Panc1 (cell line): ENCODE results near the gene DHCR7. TPM values are rescaled to one million over a fixed set of nuclear protein-coding genes. Genes with fewer than 3 reads are reported as not detected.

Source experiments
- ATAC-seq: fragments of 200-7000 bp; cut with Tn5 transposase; 2 replicates; pipeline ENCODE4 v1.9.1; 2020; ENCODE audit warnings: mild to moderate bottlenecking, moderate library complexity
- BruUV-seq: library from RNA; stranded (reverse); fragments of 400-500 nt; replicated peaks from 2 replicates; lab custom pipeline; 2021; lab: Mats Ljungman, UMichigan
- CTCF ChIA-PET: fragments of 300-600 bp; sonication (Branson Sonifier 250); formaldehyde crosslinking; loops from one replicate; lab custom pipeline; 2022; ENCODE audit warnings: antibody characterized with exemption; lab: Charles Lee
- POLR2A ChIA-PET: fragments of 300-600 bp; sonication (Branson Sonifier 250); formaldehyde crosslinking; loops from one replicate; lab custom pipeline; 2022; ENCODE audit warnings: antibody characterized with exemption; lab: Charles Lee
- DNase-seq: peaks from one replicate; pipeline ENCODE4 v3.0.0-alpha.2; 2010; ENCODE audit warnings: low read depth, low spot score
- H3K27ac ChIP-seq: 2 replicates; pipeline ENCODE4 v1.5.1; 2011; ENCODE audit warnings: mild to moderate bottlenecking, low read length, inconsistent platforms
- H3K27me3 ChIP-seq: fragments of 200-500 bp; sonication (Bioruptor generic); 2 replicates; pipeline ENCODE4 v1.6.0; 2014; ENCODE audit warnings: low read length, inconsistent platforms; ENCODE audit not compliant: control insufficient read depth, insufficient read depth
- H3K36me3 ChIP-seq: fragments of 200-500 bp; sonication (Bioruptor generic); 2 replicates; pipeline ENCODE4 v1.5.1; 2014; ENCODE audit warnings: inconsistent platforms, mild to moderate bottlenecking, low read length, moderate library complexity; ENCODE audit not compliant: control insufficient read depth, insufficient read depth
- H3K4me1 ChIP-seq: 2 replicates; pipeline ENCODE4 v1.5.1; 2011; ENCODE audit warnings: inconsistent platforms, mild to moderate bottlenecking, low read length, moderate library complexity; ENCODE audit not compliant: control insufficient read depth, insufficient read depth
- H3K4me3 ChIP-seq, 2 experiments: 2 replicates each; pipeline ENCODE4 v1.5.1; 2011 to 2012; ENCODE audit warnings: low read depth in 2 of 2, low read length in 2 of 2, mild to moderate bottlenecking in 2 of 2, inconsistent platforms in 1 of 2, moderate library complexity in 1 of 2
- H3K9me3 ChIP-seq: fragments of 200-500 bp; sonication (Bioruptor generic); 2 replicates; pipeline ENCODE4 v1.5.1; 2014; ENCODE audit warnings: low read depth, mild to moderate bottlenecking, inconsistent platforms, low read length, moderate library complexity; ENCODE audit not compliant: control insufficient read depth, insufficient read depth
- CTCF ChIP-seq: fragments of 450-650 bp; IDR thresholded peaks from 2 replicates; pipeline ENCODE4 v1.5.1; 2017; ENCODE audit warnings: mild to moderate bottlenecking
- POLR2AphosphoS5 ChIP-seq: IDR thresholded peaks from 2 replicates; pipeline ENCODE4 v1.6.1; 2012; ENCODE audit warnings: mild to moderate bottlenecking, low read depth, low read length, moderate library complexity
- REST ChIP-seq, 2 experiments: IDR thresholded peaks; 2 replicates each; pipeline ENCODE4 v1.6.1; 2011 to 2012; ENCODE audit warnings: low read depth in 2 of 2, control low read depth in 1 of 2, low read length in 1 of 2, mild to moderate bottlenecking in 1 of 2, moderate library complexity in 1 of 2; ENCODE audit not compliant: insufficient read depth in 1 of 2
- SIN3A ChIP-seq: IDR thresholded peaks from 2 replicates; pipeline ENCODE4 v1.6.1; 2012; ENCODE audit warnings: low read depth, mild to moderate bottlenecking, low read length, moderate library complexity, borderline replicate concordance; ENCODE audit not compliant: insufficient read depth
- TCF7L2 ChIP-seq: IDR thresholded peaks from 2 replicates; pipeline ENCODE4 v1.6.1; 2011; ENCODE audit warnings: mild to moderate bottlenecking, low read depth, low read length, inconsistent platforms
- in situ Hi-C: cut with HindIII; loops from 2 replicates; pipeline ENCODE4 v1.10.0; 2016; ENCODE audit warnings: low sequenced_read_pairs, low pct_unique_long_range_greater_than_20kb
- intact Hi-C: fragments of 100-400 bp; cut with micrococcal nuclease; formaldehyde crosslinking; loops from one replicate; pipeline ENCODE4 v1.10.0; 2022; ENCODE audit not compliant: unreplicated experiment
- total RNA-seq: library from RNA; stranded (reverse); gene quantifications from one replicate; pipeline ENCODE4 v1.2.1, GENCODE V29; 2021; ENCODE audit not compliant: unreplicated experiment

Gene DHCR7
- total RNA-seq, 1 experiment from 2014 or later: 356 TPM

GRCh38 chr11:71397961-71398360 lies 50.2 kb downstream of the DHCR7 start:
- BruUV-seq: no TSS peak

GRCh38 chr11:71397331-71397860 lies 50.8 kb downstream of the DHCR7 start:
- ATAC-seq: no peak
- in situ Hi-C loops: no loop called here
- H3K27me3 ChIP-seq: peaks cover 14% of the 10 kb centered on the region
- H3K9me3 ChIP-seq: no peaks in the 10 kb centered on the region
- BruUV-seq: no TSS peak
- H3K4me1 ChIP-seq: no peaks in the 10 kb centered on the region
- TF ChIP-seq SIN3A: no peak
- no peak for TF ChIP-seq REST (IDR thresholded peaks at IDR 0.05; ENCODE audit: insufficient read depth in 1 of 2, low read depth in 2 of 2, low read length in 1 of 2)
- TF ChIP-seq CTCF: no peak
- no peak for TF ChIP-seq POLR2AphosphoS5
- no peak for TF ChIP-seq TCF7L2
- H3K36me3 ChIP-seq: no peaks in the 10 kb centered on the region
- no peak overlapping the region for H3K4me3 ChIP-seq
- CTCF ChIA-PET: no interaction called here
- DNase-seq: no peak
- H3K27ac ChIP-seq: no peak overlapping the region
- intact Hi-C loops: no loop called here
- POLR2A ChIA-PET: no interaction called here

More at GRCh38 chr11:71397961-71398360, 50.2 kb downstream of the DHCR7 start:
- intact Hi-C loops (no loop called here), in situ Hi-C loops (no loop called here)
- CTCF ChIA-PET: no interaction called here
- no peak for DNase-seq
- Histone ChIP-seq H3K27ac (no peak overlapping the region), H3K4me3 (no peak overlapping the region), H3K27me3 (peaks cover 12% of the 10 kb centered on the region), H3K4me1 (no peaks in the 10 kb centered on the region), H3K36me3 (no peaks in the 10 kb centered on the region), H3K9me3 (no peaks in the 10 kb centered on the region)
- ATAC-seq: no peak
- POLR2A ChIA-PET: no interaction called here
- TF ChIP-seq TCF7L2: no peak
- no peak for TF ChIP-seq SIN3A
- no peak for TF ChIP-seq POLR2AphosphoS5
- no peak for TF ChIP-seq REST (IDR thresholded peaks at IDR 0.05; ENCODE audit: insufficient read depth in 1 of 2, low read depth in 2 of 2, low read length in 1 of 2)
- TF ChIP-seq CTCF: no peak
